LNCAP (cell line): ENCODE results near the gene PCDHA2.

ENCODE experiments used
- TF ChIP-seq, protein P1 (sequence below): fragments of 450-650 bp; IDR thresholded peaks from 2 replicates; pipeline ENCODE4 v1.5.1; 2017; ENCODE audit warnings: mild to moderate bottlenecking

Gene PCDHA2

GRCh38 chr5:140840978-140841962 is 46.6 kb downstream of the PCDHA2 start, which contains the start of gene PCDHA8:
PCDHA8 (plus strand) TSS chr5:140841187; CDS start chr5:140841322, 135 bp downstream.
- TF ChIP-seq, protein P1, sequence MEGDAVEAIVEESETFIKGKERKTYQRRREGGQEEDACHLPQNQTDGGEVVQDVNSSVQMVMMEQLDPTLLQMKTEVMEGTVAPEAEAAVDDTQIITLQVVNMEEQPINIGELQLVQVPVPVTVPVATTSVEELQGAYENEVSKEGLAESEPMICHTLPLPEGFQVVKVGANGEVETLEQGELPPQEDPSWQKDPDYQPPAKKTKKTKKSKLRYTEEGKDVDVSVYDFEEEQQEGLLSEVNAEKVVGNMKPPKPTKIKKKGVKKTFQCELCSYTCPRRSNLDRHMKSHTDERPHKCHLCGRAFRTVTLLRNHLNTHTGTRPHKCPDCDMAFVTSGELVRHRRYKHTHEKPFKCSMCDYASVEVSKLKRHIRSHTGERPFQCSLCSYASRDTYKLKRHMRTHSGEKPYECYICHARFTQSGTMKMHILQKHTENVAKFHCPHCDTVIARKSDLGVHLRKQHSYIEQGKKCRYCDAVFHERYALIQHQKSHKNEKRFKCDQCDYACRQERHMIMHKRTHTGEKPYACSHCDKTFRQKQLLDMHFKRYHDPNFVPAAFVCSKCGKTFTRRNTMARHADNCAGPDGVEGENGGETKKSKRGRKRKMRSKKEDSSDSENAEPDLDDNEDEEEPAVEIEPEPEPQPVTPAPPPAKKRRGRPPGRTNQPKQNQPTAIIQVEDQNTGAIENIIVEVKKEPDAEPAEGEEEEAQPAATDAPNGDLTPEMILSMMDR, result peak; percentile 63

DNA sequence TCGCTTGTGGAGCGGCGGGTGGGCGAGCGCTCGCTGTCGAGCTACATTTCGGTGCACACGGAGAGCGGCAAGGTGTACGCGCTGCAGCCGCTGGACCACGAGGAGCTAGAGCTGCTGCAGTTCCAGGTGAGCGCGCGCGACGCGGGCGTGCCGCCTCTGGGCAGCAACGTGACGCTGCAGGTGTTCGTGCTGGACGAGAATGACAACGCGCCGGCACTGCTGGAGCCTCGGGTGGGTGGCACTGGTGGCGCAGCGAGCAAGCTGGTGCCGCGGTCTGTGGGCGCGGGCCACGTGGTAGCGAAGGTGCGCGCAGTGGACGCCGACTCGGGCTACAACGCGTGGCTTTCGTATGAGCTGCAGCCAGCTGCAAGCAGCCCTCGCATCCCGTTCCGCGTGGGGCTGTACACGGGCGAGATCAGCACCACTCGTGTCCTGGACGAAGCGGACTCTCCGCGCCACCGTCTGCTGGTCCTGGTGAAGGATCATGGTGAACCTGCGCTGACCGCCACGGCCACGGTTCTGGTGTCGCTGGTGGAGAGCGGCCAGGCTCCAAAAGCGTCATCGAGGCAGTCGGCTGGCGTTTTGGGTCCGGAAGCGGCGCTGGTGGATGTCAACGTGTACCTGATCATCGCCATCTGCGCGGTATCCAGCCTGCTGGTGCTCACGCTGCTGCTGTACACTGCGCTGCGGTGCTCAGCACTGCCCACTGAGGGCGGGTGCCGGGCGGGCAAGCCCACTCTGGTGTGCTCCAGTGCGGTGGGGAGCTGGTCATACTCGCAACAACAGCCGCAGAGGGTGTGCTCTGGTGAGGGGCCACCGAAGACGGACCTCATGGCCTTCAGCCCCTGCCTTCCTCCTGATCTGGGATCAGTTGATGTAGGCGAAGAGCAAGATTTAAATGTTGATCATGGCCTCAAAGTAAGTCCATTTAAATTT is 48.4 kb downstream of the PCDHA2 start:
- TF ChIP-seq, protein P1, result no peak
